SK-N-DZ (cell line): ENCODE data around the gene KIF3A. TPM values are rescaled to one million over a fixed set of nuclear protein-coding genes. Genes with fewer than 3 reads are reported as not detected.

Experiments used
- DNase-seq: peaks from one replicate; pipeline ENCODE4 v3.0.0-alpha.2; 2015; ENCODE audit warnings: low spot score
- polyA plus RNA-seq, 2 experiments: library from polyadenylated mRNA; depleted of rRNA; stranded (reverse); fragments of >200 nt; gene quantifications; 2 replicates each; pipeline ENCODE4 v1.2.3, GENCODE V29; 2014

Gene KIF3A
- 13.8 and 15.9 TPM in 2 replicates for polyA plus RNA-seq (2014; cell fraction: cytosol; rRNA removed)
- 14.9 and 18.4 TPM in 2 replicates for polyA plus RNA-seq (2014; cell fraction: nucleus; rRNA removed)

- peak; percentile 98 for DNase-seq
Measured at GRCh38 chr5:132736853-132737833, at the start of gene KIF3A. Gene KIF3A (minus strand): TSS chr5:132737546. CDS start chr5:132737419, 127 bp downstream.

DNA sequence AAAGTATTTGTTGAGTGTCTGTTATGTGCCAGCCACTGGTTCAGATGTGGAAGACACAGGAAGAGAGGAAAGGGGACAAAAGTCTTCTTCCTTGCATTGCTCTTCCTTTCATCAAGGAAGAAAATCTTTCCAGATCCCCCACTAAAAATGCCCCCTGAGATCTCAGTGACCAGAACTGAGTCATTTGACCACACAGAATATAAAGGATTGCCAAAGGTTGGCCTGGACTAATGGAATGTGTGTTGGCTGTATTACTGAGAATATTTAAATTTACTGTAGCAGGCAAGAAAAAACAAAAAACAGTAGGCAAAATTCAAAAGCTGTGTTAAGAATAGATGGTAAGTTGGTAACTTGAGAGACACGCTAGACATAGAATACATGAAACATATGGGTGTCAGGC lies 49.7 kb upstream of the KIF3A start:
- no peak for DNase-seq

GRCh38 chr5:132785864-132786263 lies 48.5 kb upstream of the KIF3A start:
- DNase-seq, result no peak

GRCh38 chr5:132785365-132785764 lies 48.0 kb upstream of the KIF3A start:
- no peak for DNase-seq

DNA sequence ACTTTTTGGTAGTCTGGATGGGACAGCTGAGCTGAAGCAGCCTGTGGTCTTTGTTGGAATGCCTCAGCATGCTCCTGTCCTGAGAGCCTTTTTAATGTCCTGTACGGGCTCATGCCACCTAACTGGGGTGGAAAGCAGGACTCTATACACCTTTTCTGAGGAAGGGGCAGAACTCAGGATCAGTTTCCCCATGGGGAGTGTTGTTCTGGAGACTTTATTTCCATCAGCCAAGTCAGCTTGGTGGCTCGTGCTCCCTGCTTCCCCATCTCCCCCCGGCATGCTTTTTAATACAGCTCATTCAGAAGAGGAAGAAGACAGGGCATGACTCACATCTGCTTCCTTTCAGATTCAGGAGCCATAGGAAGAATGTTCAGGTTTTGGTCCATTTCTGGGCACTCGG lies 44.8 kb upstream of the KIF3A start:
- DNase-seq, result no peak

GRCh38 chr5:132781029-132781428 lies 43.7 kb upstream of the KIF3A start:
- no peak for DNase-seq

GRCh38 chr5:132780577-132780976 lies 43.2 kb upstream of the KIF3A start:
- no peak for DNase-seq

DNA sequence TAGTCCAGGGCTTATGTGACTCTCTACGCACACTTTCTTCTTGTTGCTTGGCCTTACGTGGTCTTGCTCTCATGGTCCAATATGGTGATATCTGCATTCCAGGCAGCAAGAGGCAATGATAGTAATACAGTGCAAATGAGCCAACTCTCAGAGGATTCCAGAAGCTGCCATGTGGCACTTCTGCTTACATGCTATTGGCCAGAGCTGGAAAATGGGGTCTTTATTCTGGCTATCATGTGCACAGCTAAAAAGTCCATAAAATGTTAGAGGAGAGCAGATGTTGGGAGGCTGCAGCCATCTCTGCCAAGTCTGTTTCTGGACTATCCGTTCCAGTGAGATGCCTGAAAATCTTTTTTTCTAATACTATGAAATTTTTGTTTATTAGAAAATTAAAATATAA lies 42.6 kb upstream of the KIF3A start:
- no peak for DNase-seq

- no peak for DNase-seq
Measured at GRCh38 chr5:132778856-132779255, 41.5 kb upstream of the KIF3A start.

DNA sequence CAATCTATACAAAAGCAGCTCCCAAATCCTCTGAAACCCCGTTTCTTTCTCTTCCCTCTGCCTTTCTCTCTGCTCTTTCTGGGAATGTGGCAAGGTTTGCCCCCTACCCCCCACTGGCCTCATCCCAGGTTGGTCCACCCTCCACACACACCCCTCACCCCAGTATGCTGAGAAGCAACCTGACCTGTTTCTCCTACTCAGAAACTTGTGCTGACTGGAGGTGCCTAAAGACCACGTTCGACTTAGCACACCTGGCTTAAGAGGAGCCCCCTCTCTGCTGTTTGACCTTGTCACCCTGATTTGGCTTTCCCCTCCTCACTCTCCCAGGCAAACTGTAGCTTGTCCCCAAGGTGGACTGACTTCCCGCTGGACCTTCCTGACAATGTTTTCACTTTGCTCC lies 40.8 kb upstream of the KIF3A start:
- no peak for DNase-seq

DNA sequence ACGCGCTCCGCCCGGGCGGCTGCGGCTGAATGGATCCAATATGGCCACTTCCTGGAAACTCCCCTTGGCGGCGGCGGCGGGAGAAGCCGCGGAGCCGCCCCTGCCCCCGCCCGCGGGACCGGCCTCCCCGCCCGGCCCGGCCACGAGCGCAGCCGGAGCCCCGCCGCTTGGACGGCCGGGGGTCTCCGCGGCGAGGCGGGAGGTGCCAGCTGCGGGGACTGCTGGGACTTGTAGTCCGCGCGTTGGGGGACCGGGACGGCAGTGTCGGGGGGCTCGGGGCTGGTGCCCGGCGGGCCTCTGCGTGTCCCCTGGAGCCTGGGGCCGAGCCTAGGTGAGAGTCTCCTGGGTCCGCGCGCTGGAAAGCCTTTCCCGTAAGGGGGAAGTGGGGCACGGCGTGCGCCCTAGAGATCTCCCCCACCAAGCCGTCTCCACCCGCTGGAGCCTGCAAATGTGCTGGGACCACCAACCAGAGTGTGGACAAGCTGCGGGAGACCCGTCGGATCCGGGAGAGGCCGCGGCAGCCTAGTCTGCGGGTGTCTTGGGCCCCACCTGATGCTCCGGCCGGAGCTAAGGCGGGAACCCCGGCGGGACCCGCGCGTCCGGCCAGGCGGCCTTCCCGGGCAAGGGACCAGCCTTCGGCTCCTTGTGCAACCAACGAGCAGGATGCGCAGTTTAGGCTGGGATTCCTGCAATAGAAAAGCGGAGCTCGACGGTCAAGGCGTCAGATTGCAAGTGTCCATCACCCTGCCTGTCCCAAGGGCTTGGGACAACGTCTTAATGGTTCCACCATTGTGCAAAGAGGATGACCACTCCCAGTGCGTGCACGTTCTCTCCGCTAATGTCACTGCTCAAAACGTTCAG lies 40.1 kb upstream of the KIF3A start, which contains the start of gene SEPTIN8:
Gene SEPTIN8 (minus strand): TSS at position 31 of the 861 bp plus-strand sequence. CDS start 102 bp downstream, outside the sequence.
- peak; percentile 40 for DNase-seq

DNA sequence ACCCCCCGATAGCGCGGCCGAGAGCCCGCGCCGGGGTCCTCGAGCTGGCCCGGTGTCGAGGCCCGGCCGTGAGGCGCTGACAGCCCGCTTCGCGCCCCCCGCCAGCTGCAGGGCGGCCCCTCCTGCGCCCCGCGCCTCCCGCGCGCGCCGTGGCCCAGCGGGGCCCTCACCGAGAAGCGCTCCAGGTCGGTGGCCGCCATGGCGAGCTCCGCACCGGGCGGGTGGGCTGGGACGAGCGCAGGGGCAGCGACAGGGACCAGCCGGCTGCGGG lies 39.5 kb upstream of the KIF3A start:
- no peak for DNase-seq

- DNase-seq, result peak; percentile 70
Measured at GRCh38 chr5:132776131-132776937, 39.0 kb upstream of the KIF3A start.

GRCh38 chr5:132775476-132775961 lies 38.2 kb upstream of the KIF3A start:
- no peak for DNase-seq

DNA sequence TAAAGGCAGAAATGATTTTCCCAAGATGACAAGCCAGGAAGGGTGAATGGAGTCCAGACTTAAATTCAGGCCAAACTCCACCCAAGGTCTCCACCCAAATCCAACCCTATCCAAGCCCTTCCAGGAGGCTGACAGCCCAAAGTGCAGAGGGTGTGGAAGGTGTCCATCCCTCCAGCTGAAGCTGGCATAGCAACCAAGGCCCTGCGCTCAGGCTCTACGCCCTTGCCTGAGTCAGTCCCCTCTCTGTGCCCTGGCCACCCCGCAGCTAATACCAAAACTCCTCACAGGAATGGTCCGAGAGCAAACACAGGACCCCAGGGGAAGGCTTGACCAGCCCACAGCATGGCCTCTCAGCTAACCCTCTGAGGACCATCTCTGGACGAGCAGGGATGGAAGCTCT lies 37.5 kb upstream of the KIF3A start:
- no peak for DNase-seq

DNA sequence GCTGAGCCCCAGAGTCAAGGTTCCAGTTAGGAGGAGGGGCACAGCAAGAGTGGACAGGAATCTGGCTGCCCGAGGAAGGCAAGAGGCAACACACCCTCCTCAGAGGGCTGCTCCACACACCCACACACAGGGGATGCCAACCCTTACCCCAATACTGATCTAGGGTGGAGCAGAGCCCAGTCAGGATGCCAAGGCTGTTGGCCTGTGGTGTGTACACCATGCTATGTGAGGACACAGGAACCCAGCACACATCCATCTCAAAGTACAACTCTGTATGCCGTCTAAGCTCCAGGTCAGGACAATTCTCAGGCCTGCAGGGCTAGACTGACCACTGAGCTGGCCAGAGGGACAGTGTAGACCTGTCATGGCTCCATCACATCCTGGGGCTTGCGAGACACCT lies 37.1 kb upstream of the KIF3A start:
- DNase-seq, result no peak

DNA sequence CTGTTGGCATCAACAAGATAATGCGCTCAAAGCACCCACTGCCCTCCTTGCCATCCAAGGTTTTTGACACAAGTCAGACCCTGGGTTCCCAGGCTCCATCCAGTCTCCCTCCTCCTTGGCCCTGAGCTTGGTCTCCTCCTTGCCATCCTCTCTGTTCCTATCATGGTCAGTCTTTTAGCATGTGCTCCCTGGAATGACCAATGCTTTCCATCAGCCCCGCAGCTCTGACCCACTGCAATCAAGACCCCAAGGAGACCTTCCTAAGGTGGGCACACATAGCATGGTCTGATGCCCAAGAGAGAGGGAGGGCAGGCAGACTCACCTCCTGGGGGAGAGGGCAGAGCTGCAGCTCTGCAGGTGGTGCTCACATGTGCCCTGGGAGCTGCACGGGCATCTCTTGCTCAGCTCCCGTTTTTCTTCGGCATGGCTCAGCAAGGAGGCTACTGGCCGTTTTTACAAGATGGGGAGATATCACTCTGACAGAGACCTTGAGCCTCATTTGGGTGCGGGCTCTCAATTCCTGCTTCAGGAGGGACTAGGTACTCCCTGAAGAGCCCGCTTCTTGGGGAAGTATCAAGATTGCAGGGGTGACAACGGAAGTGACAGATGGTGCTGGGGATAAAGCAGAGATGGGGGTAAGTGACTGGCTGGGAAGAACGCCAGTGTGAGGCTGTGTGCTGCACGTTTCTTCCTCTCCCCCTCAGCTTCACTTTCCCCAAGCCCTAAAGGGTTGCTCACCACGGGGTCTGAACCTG lies 36.4 kb upstream of the KIF3A start:
- no peak for DNase-seq

DNA sequence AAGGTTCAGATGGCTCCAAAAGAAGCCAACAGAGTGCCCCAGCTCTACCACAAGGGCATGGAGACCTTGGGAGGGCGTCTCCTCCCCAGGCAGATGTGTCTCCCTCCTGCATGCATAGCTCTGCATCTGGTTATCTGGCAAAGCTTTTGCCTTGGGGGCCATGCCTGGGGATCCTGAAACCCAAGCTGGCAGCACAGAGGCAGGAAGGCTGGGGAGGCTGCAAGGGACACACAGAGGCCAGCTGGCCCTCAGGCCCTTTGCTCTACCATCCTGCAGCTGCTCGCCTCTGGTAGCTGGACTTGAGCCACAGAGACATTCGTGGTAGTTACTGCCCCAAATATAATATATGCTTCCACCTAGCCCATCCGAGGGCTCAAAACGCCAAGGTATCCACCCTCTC lies 35.8 kb upstream of the KIF3A start:
- no peak for DNase-seq

DNA sequence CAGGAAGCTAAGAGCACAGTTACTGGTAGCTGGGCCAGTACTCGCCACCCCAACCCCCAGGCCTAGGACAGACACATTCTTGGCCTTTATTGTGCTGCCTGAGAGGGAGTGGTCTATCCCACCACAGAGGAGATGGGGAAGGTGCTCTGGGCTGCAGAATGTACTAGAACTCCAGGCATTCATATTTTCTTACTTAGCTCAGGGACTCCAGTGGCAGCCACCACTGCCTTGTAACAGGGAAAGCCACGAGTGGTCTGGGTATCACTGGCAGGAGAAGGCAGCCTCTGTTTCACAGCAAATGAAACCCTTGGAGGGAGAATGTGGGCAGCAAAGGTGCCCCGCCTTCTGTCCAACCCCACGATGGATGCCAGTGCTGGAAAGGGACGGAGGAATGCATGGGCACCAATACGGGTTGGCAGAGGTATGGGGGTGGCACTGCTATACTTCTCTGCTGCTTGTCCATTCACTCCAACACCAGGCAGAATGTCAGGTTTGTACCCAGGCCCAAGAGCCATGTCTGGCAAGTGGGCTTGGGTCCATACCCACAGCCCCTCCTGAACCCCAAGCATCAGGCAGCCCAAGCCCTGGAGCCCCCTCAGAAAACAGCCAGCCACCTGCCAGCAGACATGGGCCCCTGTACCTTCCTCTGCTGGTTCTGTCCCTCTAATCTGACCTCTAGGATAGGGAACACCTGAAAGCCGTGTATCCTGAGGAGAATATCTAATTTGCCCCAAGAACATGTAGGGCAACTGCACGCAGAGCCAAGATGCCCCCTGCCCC lies 35.1 kb upstream of the KIF3A start:
- DNase-seq, result no peak

- DNase-seq, result no peak
Measured at GRCh38 chr5:132771503-132771998, 34.2 kb upstream of the KIF3A start.
